Limb (tissue), 2 donors: Measurements from ENCODE around the gene MAPKAPK2.
"Not testable (repeated sequence)": the region's sequence is repeated elsewhere in the genome, so short reads cannot be mapped to it uniquely, and the experiment has no call there.

ENCODE experiments used
- DNase-seq, 2 donors: peaks; one replicate each; pipeline ENCODE4 v3.0.0-alpha.2; 2016; ENCODE audit errors: extremely low spot score in 2 of 2

MAPKAPK2 gene

GRCh38 chr1:206741142-206741701 lies 56.5 kb downstream of the MAPKAPK2 start:
- DNase-seq: no peak

- DNase-seq: no peak
Measured at GRCh38 chr1:206742719-206743383, 58.1 kb downstream of the MAPKAPK2 start.

GRCh38 chr1:206744683-206745082 lies 60.0 kb downstream of the MAPKAPK2 start:
- DNase-seq: no peak

- no peak for DNase-seq
Measured at GRCh38 chr1:206745301-206745700, 60.6 kb downstream of the MAPKAPK2 start.

- DNase-seq: no peak
Measured at GRCh38 chr1:206748348-206749030, 63.8 kb downstream of the MAPKAPK2 start.

- DNase-seq: no peak
Measured at GRCh38 chr1:206751891-206752290, 67.2 kb downstream of the MAPKAPK2 start.

DNA sequence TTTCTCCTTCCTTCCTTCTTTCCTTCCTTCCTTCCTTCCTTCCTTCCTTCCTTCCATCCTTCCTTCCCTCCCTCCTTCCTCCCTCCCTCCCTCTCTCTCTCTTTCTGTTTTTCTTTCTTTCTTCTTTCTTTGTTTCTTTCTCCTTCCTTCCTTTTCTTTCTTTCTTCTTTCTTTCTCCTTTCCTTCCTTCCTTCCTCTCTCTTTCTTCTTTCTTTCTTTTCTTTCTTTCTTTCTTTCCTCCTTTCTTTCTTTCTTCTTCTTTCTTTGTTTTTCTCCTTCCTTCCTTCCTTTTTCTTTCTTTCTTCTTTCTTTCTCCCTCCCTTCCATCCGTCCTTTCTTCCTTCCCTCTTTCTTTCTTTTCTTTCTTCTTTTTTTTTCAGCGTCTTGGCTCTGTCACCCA lies 67.8 kb downstream of the MAPKAPK2 start:
- DNase-seq: no peak

GRCh38 chr1:206753141-206753540 lies 68.4 kb downstream of the MAPKAPK2 start:
- DNase-seq: no peak

DNA sequence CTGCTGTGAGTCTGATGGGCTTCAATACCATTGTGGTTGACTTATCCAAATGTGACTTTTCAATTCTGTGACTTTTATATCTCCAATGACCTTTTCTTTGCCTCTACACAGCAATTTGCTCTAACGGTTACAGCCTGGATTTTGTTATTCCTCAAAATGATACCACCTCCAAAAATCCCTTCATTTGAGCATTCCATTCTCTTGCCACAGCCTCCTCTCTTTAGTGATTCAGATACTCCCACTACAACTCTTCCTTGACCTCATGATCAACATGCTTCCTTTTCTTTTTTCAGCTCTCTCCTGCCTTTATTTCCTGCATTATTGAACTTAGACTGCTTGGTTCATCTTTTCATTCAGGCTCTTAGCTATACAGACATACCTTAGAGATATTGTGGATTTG lies 69.3 kb downstream of the MAPKAPK2 start:
- DNase-seq: no peak

- DNase-seq: no peak
Measured at GRCh38 chr1:206757524-206758266, 73.0 kb downstream of the MAPKAPK2 start.

DNA sequence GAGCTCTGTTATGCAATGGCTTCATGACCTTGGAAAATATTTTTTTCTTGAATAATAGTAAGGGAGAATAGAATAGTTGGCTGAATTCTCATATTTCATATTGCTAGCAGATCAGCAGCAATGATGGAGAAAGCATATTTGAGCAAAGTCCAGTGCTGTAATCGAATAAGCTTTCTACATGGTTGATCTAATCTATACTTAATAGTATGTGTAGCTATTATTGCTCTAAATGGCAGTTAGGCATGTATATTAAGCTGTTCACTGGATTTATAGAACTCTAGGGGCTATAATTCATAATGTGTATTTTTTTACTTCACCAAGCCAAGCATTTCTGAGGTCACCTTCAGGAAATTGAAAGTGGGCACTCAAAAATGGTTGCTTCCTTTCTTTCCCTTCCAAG lies 75.9 kb downstream of the MAPKAPK2 start:
- no peak for DNase-seq

GRCh38 chr1:206761159-206761768 lies 76.6 kb downstream of the MAPKAPK2 start:
- DNase-seq: no peak

- not testable (repeated sequence) for DNase-seq
Measured at GRCh38 chr1:206762741-206763364, 78.1 kb downstream of the MAPKAPK2 start.

- not testable (repeated sequence) for DNase-seq
Measured at GRCh38 chr1:206765771-206766170, 81.1 kb downstream of the MAPKAPK2 start.

GRCh38 chr1:206766251-206766856 lies 81.6 kb downstream of the MAPKAPK2 start:
- no peak for DNase-seq

GRCh38 chr1:206768472-206769303 lies 84.0 kb downstream of the MAPKAPK2 start:
- no peak for DNase-seq

DNA sequence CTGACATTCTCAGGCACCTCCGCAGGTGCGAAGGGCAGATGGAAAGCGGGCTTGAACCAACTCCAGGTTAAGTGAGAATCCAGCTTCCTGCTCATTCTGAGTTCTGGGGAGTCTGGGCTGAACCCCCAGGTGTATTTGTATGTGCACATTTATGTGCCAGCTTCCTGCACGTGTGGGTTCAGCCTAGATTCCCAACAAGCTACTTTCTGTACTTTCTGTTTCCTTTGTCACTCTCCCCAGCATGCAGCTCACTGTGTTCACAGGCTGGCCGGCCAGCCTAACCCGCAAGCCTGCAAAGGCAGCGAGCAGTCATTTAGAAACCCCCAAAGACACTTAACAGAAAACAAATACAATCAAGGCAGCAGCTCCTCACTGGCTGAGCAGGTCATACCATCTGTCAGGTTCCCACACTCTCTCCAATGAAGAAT lies 84.6 kb downstream of the MAPKAPK2 start:
- no peak for DNase-seq

DNA sequence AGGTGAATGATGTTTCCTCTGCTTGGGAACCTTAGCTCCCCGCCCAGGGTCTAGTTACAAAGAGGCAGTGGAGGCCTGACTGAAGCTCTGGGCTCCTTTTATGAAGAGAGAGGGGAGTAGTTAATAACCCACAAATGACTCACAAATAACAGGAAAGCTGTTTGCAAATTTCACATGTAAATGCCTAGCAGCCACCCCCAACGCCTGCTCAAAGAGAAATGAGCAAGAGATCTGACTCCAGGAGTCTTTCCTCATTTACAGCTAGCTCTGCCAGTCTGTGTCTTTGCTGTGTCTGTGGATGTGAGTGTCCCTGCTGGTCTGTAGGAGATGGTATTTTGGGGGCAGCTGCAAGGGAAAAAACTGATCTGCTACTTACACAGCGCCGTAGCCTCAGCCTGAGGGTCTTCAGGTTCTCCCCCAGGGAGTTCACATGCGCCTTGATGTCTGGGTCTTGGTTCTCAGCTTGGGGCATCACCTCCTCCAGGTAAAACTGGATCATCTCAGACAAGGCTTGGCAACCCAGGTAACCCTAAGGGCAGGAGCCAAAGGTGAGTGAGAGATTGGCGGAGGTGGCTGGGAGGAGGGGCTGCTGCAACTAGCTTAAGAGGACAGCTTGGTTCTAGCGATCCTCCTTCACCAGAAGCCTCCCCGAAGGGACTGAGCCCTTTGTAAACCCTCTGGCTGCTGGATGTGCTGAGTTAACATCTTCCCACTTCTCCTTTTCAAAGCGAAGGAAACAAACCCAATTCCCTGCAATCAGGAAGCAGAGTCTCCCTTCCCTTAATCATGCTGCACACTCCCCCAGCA lies 86.0 kb downstream of the MAPKAPK2 start, which contains the start of gene IL19:
Gene IL19 (plus strand): TSS at position 243 of the 807 bp plus-strand sequence. CDS start 65,890 bp downstream, outside the sequence.
- no peak for DNase-seq

DNA sequence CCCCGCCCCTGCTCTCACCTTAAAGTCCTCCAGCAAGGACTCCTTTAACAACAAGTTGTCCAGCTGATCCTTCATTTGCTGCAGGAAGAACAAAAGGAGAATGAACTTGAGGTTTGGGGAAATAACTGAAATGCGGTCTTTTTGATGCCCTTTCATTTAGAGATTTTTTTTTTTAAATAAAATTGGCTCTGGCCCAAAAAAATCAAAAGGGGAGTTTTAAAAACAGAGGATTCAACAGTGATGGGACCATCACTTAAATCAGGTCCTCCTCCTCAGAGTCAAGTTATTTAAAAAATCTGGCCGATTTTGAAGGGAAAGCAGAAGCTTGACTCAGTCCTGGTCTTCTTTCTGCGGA lies 86.6 kb downstream of the MAPKAPK2 start:
- no peak for DNase-seq
